Fibroblast of gingiva (primary cell): Measurements from ENCODE around the gene B4GALT5.

Experiments
- DNase-seq: peaks from one replicate; pipeline ENCODE4 v3.0.0-alpha.2; 2011; ENCODE audit warnings: low read depth

The B4GALT5 gene

GRCh38 chr20:49700411-49701185 is 13.1 kb downstream of the B4GALT5 start:
- DNase-seq = peak; percentile 78

GRCh38 chr20:49699200-49699992 is 14.3 kb downstream of the B4GALT5 start:
- DNase-seq = no peak

- DNase-seq = no peak
These were observed 15.2 kb downstream of the B4GALT5 start for GRCh38 chr20:49698477-49698876.

- DNase-seq = no peak
These were observed 16.6 kb downstream of the B4GALT5 start for GRCh38 chr20:49697071-49697470.

GRCh38 chr20:49696594-49696993 is 17.1 kb downstream of the B4GALT5 start:
- no peak for DNase-seq

- DNase-seq = peak; percentile 41
These were observed 17.8 kb downstream of the B4GALT5 start for GRCh38 chr20:49695830-49696229.

- DNase-seq = no peak
These were observed 19.1 kb downstream of the B4GALT5 start for GRCh38 chr20:49694450-49695071.

GRCh38 chr20:49693435-49694171 is 20.1 kb downstream of the B4GALT5 start:
- DNase-seq = no peak

GRCh38 chr20:49692941-49693340 is 20.7 kb downstream of the B4GALT5 start:
- no peak for DNase-seq

- DNase-seq = no peak
These were observed 21.7 kb downstream of the B4GALT5 start for GRCh38 chr20:49691818-49692568.

- no peak for DNase-seq
These were observed 22.6 kb downstream of the B4GALT5 start for GRCh38 chr20:49690899-49691620.

- DNase-seq = no peak
These were observed 25.8 kb downstream of the B4GALT5 start for GRCh38 chr20:49687595-49688567.

- DNase-seq = peak; percentile 55
These were observed 27.9 kb downstream of the B4GALT5 start for GRCh38 chr20:49685809-49686208.

- no peak for DNase-seq
These were observed 28.5 kb downstream of the B4GALT5 start for GRCh38 chr20:49685161-49685601.

GRCh38 chr20:49684335-49684997 is 29.2 kb downstream of the B4GALT5 start:
- DNase-seq = no peak

GRCh38 chr20:49682798-49683197 is 30.9 kb downstream of the B4GALT5 start:
- DNase-seq = no peak

GRCh38 chr20:49682278-49682677 is 31.4 kb downstream of the B4GALT5 start:
- DNase-seq = no peak

GRCh38 chr20:49681850-49682216 is 31.8 kb downstream of the B4GALT5 start:
- no peak for DNase-seq

- DNase-seq = no peak
These were observed 33.2 kb downstream of the B4GALT5 start for GRCh38 chr20:49680484-49680883.
